Activated T-cell treated with anti-CD3 and anti-CD28 coated beads, Interleukin-2, amount 50 U/mL, for 4 hours (primary cell): ENCODE measurements around the gene NMT1. TPM values are rescaled to one million over a fixed set of nuclear protein-coding genes. Genes with fewer than 3 reads are reported as not detected.

Source experiments
- ATAC-seq, 2 donors: fragments of 200-7000 bp; cut with Tn5 transposase; one replicate each; pipeline ENCODE4 v1.10.0; 2021
- DNase-seq: peaks from one replicate; pipeline ENCODE4 v3.0.0-alpha.2; 2020
- H3K27me3 Mint-ChIP-seq: one replicate; pipeline ENCODE4 v1.8.0; 2021; ENCODE audit warnings: low read depth, mixed read lengths
- H3K36me3 Mint-ChIP-seq: one replicate; pipeline ENCODE4 v1.8.0; 2022; ENCODE audit warnings: mixed read lengths; ENCODE audit not compliant: insufficient read depth
- H3K4me1 Mint-ChIP-seq: one replicate; pipeline ENCODE4 v1.8.0; 2021; ENCODE audit warnings: low read depth, mixed read lengths
- H3K4me3 Mint-ChIP-seq: one replicate; pipeline ENCODE4 v1.8.0; 2021; ENCODE audit warnings: mild to moderate bottlenecking, moderate library complexity, mixed read lengths
- H3K9me3 Mint-ChIP-seq: one replicate; pipeline ENCODE4 v1.8.0; 2021; ENCODE audit warnings: mixed read lengths
- total RNA-seq, 3 donors: library from RNA; stranded (reverse); gene quantifications; one replicate each; pipeline ENCODE4 v1.2.1, GENCODE V29; 2021

Gene NMT1
- 100 to 1,000 TPM; 228 to 255 (median 241) TPM for total RNA-seq

DNA sequence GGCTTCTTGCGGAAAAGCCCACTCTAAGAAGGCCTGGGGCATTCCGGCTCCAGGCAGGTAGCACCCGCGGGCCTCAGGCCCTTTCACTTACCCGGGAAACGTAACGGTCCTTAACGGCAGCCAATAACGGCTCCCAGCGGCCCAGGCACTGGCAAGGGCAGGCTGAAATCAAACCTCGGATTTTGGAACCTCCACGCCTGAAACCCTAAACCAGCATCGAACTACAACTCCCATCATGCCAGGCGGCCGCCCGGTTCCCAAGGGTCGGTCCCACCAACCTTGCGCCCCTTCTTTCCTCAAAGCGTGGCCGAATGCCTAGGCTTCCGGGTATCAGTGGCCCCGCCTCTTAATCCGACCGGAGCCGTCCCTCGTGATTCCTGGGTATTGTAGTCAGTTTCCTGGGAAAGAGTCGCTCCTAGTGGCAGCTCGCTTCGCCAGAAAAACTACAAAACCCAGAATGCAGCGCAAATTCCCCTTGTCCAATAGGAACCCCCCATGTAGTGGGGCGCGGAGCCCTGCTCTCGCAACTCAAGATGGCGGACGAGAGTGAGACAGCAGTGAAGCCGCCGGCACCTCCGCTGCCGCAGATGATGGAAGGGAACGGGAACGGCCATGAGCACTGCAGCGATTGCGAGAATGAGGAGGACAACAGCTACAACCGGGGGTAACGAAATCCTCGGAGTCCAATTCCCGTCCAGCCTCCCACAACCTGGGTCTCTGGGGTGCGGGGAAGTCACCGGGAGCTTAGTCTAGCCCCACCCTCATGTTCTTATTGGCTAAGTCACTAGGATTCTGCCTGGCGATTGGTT, at the start of gene NMT1:
Gene NMT1 (plus strand): TSS at position 521 of the 809 bp plus-strand sequence. CDS start 13 bp downstream, at position 534.
- ATAC-seq: peak; percentile 90 to 93

DNA sequence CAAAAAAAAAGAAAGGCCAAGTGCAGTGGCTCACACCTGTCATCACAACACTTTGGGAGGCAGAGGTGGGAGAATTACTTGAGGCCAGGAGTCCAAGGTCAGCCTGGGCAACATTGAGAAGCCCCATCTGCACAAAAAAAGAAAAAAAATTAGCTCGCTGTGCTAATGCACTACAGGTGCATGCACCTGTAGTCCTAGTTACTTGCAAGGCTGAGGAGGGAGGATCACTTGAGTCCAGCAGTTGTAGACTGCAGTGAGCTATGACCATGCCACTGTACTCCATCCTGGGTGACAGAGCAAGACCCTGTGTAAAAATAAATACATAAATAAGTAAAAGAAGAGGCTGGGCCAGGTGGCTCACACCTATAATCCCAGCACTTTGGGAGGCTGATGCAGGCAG, 49.4 kb upstream of the NMT1 start:
- Mint-ChIP-seq H3K4me3 (no peak overlapping the region), H3K27me3 (peaks cover 19% of the 10 kb centered on the region), H3K9me3 (no peaks in the 10 kb centered on the region), H3K4me1 (no peaks in the 10 kb centered on the region), H3K36me3 (no peaks in the 10 kb centered on the region)
- no peak for ATAC-seq
- DNase-seq: no peak

More for the DNA sequence above, at the start of gene NMT1:
- peak; percentile 92 for DNase-seq
- H3K27me3 Mint-ChIP-seq: no peaks in the 10 kb centered on the region
- no peaks in the 10 kb centered on the region for H3K9me3 Mint-ChIP-seq
- H3K4me1 Mint-ChIP-seq: peaks cover 38% of the 10 kb centered on the region
- H3K4me3 Mint-ChIP-seq: peak within 1 kb of the TSS; percentile 99
- peaks cover 9% of the 10 kb centered on the region for H3K36me3 Mint-ChIP-seq

DNA sequence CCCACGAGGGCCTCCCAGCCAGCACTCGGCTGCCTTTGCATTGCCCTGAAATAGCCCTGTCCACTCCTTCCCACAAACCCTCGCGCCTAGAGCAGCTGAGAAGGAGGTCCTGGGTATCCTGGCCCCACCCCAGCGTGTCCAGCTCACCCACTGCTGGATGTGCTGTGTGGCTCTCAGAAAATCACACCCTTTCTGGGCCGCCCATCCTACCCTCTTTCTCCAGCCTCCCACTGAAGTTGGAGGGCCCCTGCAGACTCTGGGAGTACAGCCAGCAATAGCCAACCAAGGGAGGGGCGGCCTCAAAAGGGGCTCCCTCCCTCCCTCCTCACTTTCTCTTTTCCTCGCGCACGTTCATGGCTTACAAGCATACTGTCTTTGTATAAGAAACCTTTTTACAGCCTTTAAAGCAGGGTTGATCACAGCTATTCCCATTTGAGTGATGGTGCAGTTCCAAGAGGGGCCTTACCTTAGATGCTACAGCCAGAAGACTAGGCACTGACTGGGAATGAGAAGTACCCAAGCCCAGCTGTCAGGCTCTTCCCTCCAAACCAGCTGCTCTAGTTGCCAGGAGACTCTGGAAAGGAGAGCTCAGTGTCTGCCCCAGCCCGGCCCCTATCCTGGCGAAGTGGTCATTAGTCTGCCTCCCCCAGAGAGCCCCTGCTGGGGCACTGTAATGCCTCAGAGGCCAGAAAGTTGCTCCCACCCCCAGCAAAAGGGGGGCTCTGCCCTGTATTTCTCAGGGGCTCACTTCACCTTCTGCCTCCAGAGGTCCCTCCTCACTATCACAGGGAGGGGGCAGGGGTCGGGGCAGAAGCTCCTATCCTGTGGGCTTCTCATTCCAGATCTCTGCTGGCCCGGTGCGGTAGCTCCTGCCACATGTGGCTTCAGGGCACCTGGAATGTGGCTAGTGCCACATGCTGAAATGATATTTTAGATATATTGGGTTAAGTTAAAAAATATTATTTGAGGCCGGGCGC, 47.8 kb upstream of the NMT1 start:
- Mint-ChIP-seq H3K27me3 (peaks cover 17% of the 10 kb centered on the region), H3K4me1 (no peaks in the 10 kb centered on the region), H3K4me3 (no peak overlapping the region), H3K9me3 (no peaks in the 10 kb centered on the region), H3K36me3 (no peaks in the 10 kb centered on the region)
- DNase-seq (no peak), ATAC-seq (no peak)

DNA sequence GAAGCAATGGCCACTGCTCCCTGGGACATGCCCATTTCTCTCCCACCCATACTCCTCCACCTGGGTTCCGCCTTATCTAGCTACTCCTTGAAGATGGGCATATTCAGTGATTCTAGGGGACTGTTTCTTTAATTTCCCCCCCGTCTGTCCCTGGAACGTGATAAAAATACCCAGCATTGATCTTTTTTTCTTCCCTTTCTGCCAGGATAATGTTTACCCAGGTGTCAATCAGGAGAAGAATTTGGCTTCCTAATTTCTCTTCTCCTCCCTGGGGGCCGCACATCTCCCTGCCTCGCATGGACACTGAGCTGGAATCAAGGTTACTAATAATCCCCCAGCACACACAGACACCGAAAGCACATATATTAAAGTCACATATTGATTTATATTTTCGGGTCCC, 44.9 kb upstream of the NMT1 start:
- no peak for DNase-seq
- Mint-ChIP-seq H3K36me3 (no peaks in the 10 kb centered on the region), H3K4me3 (no peak overlapping the region), H3K9me3 (no peaks in the 10 kb centered on the region), H3K27me3 (peaks cover 36% of the 10 kb centered on the region), H3K4me1 (peaks cover 13% of the 10 kb centered on the region)
- no peak for ATAC-seq

- no peaks in the 10 kb centered on the region for H3K36me3 Mint-ChIP-seq
- H3K9me3 Mint-ChIP-seq: no peaks in the 10 kb centered on the region
- ATAC-seq (no peak), DNase-seq (no peak)
- no peak overlapping the region for H3K4me3 Mint-ChIP-seq
- H3K27me3 Mint-ChIP-seq: peaks cover 39% of the 10 kb centered on the region
- H3K4me1 Mint-ChIP-seq: peaks cover 16% of the 10 kb centered on the region
Observed at GRCh38 chr17:45016823-45017222, 44.3 kb upstream of the NMT1 start.

- no peaks in the 10 kb centered on the region for H3K9me3 Mint-ChIP-seq
- DNase-seq (no peak), ATAC-seq (no peak)
- peaks cover 16% of the 10 kb centered on the region for H3K4me1 Mint-ChIP-seq
- peaks cover 39% of the 10 kb centered on the region for H3K27me3 Mint-ChIP-seq
- H3K36me3 Mint-ChIP-seq: no peaks in the 10 kb centered on the region
- H3K4me3 Mint-ChIP-seq: peak overlapping the region; percentile 83
Observed at GRCh38 chr17:45018514-45018847, 42.6 kb upstream of the NMT1 start.

DNA sequence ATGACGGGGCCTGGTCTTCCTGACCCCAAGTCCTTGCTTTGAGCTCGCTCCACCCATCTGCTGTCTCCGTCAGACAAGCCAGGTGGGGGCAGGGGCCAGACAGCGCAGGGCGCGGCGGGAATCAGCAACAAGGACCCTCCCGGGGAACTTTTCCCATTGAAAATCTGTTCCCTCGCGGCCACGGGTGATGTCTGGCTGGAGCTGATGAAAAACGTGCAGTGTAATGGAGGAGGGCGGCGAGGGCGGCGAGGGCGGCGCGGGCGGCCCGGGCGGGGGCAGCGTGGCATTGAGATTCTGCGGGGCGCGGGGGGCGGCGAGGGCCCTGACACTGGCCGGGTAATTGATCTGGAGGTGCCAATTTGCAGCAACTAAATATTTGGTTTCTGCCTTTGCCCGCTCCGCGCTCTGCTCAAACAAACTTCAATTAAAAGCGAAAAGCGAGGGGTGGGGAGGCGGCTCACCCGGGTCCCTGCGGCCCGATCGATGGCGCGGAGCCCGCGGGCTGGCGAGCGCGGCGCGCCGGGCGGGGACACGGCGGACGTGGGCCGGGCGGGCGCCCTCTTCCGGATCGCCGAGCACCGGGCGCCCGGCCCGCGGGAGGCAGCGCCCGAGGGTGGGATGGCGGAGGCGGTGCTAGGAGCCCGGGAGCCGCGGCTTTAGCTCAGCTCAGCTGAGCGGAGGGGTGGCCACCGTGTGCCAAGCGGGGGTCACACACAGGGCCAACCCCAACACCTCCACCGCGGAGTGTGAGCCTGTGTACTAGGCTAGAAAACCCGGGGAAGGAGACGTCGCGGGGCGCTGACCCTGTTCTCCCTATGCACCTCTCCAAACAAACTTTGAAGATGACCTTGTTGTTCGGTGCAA, 42.0 kb upstream of the NMT1 start:
- Mint-ChIP-seq H3K4me3 (peak overlapping the region; percentile 83), H3K36me3 (no peaks in the 10 kb centered on the region), H3K27me3 (peaks cover 39% of the 10 kb centered on the region), H3K9me3 (no peaks in the 10 kb centered on the region), H3K4me1 (peaks cover 16% of the 10 kb centered on the region)
- peak; percentile 81 to 82 for ATAC-seq
- peak; percentile 23 for DNase-seq

DNA sequence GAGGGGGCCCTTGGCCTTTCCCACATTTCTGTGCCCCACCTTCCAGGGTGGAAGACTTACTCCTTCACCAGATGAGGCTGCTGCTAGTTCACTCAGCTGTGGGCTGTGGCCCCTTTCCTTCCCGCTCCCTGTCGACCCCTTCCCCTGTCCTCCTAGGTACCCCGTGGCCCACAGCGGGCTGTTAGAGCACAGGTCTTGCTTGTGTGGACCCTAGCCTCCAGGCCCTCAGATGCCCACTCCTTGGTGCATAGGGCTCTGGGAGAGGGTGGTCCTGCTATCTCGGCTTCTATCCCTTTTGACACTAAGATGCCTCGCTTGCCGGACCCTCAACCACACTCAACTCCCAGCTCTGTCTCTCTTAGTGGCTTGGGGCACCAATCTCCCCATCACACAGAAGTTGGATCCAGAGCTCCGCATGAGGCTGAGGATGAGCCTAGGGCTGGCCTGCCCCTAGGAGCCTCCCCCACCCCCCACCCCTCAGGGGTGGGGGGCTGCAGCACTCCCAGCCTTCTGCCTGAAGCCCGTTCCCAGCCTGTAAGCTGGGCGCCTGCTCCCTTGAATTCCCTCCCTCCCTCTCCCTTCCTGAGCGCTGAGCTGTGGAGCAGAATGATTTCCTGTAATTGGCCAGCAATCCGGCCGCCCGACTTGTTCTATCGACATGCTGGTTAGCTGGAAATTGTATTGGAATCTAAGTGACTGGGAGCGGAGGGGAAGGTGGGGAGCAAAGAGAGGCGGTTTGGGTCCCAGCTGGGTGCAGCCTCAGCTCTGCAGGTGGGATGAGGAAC, 40.6 kb upstream of the NMT1 start:
- peaks cover 16% of the 10 kb centered on the region for H3K4me1 Mint-ChIP-seq
- DNase-seq (no peak), ATAC-seq (no peak)
- H3K36me3 Mint-ChIP-seq: no peaks in the 10 kb centered on the region
- peaks cover 39% of the 10 kb centered on the region for H3K27me3 Mint-ChIP-seq
- peak overlapping the region; percentile 4 for H3K4me3 Mint-ChIP-seq
- no peaks in the 10 kb centered on the region for H3K9me3 Mint-ChIP-seq

- Mint-ChIP-seq H3K4me1 (peaks cover 16% of the 10 kb centered on the region), H3K4me3 (peak overlapping the region; percentile 53), H3K27me3 (peaks cover 33% of the 10 kb centered on the region), H3K36me3 (no peaks in the 10 kb centered on the region), H3K9me3 (no peaks in the 10 kb centered on the region)
- ATAC-seq (peak; percentile 75 to 77), DNase-seq (peak; percentile 63)
Observed at GRCh38 chr17:45021607-45022287, 39.4 kb upstream of the NMT1 start.

- no peak overlapping the region for H3K4me3 Mint-ChIP-seq
- ATAC-seq (peak; percentile 2 to 4), DNase-seq (no peak)
- H3K4me1 Mint-ChIP-seq: peaks cover 16% of the 10 kb centered on the region
- H3K27me3 Mint-ChIP-seq: peaks cover 31% of the 10 kb centered on the region
- no peaks in the 10 kb centered on the region for H3K9me3 Mint-ChIP-seq
- no peaks in the 10 kb centered on the region for H3K36me3 Mint-ChIP-seq
Observed at GRCh38 chr17:45022288-45022648, 38.8 kb upstream of the NMT1 start.

GRCh38 chr17:45022655-45023339, 38.3 kb upstream of the NMT1 start:
- Mint-ChIP-seq H3K4me3 (no peak overlapping the region), H3K27me3 (peaks cover 30% of the 10 kb centered on the region), H3K4me1 (peaks cover 16% of the 10 kb centered on the region), H3K36me3 (no peaks in the 10 kb centered on the region), H3K9me3 (no peaks in the 10 kb centered on the region)
- no peak for DNase-seq
- no peak for ATAC-seq

DNA sequence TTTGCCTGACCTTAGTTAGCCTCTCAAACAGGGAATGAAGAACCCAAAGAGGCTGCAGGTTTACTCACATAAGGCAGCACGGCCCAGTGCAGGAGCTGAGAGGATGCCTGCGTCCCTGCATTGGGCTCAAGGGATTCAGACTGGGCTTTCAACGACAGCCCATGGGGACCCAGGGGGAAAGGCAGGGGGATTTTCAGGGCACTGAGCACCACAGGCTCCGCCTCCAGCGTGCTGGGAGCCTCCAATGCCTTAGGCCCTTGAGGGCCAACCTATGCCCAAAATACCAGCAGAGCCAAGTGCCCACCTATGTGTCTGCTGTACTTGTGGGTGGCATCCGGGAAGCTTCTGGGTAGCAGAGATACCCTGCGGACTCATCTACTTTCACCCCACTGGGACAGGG, 32.0 kb upstream of the NMT1 start:
- H3K4me3 Mint-ChIP-seq: no peak overlapping the region
- H3K4me1 Mint-ChIP-seq: no peaks in the 10 kb centered on the region
- DNase-seq (no peak), ATAC-seq (no peak)
- H3K9me3 Mint-ChIP-seq: no peaks in the 10 kb centered on the region
- H3K27me3 Mint-ChIP-seq: no peaks in the 10 kb centered on the region
- H3K36me3 Mint-ChIP-seq: peaks cover 14% of the 10 kb centered on the region
